ENCODE data around the gene TTC7B.
A peak's percentile ranks its signal among the peaks of the same experiment; 100 is the strongest.
"Not testable (repeated sequence)": the region's sequence is repeated elsewhere in the genome, so short reads cannot be mapped to it uniquely, and the experiment has no call there.

Gene TTC7B

DNA sequence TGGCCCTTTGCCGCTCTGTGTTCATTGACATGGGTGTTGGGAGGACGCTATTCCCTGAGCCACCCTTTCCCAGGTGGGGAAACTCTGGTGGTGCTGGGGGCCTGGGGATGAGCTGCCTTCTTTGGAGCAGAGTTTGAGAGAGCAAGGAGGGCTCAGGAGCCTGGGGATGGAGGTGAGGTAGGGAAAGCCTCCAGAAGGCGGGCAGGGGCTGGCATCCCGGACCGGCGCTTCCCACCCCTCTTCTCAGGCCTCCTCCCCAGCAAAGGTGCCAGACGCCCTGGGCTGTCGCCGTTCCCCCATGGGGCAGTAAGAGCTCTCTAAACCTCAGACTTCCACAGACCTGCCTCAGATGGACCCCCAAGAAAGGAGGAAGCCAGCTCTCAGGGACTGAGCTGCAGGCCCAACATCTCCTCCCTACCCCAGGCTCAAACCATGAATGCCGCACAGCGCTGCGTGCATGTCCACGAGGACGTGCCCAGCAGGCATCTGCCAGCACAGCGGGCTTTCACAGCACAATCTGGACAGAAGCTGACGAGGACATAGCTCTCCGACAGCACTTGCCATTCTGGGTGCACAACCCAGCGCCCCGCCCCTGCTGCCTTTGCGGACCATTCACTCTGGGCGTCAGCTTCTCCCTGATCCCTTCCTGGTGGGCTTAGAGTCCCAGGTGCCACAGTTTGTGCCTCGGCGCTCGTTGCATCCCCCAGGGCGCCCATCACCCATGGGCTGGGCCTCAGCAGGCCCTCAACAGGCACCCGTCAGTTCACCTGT lies 14.9 kb upstream of the TTC7B start:
- no peak for DNase-seq

DNA sequence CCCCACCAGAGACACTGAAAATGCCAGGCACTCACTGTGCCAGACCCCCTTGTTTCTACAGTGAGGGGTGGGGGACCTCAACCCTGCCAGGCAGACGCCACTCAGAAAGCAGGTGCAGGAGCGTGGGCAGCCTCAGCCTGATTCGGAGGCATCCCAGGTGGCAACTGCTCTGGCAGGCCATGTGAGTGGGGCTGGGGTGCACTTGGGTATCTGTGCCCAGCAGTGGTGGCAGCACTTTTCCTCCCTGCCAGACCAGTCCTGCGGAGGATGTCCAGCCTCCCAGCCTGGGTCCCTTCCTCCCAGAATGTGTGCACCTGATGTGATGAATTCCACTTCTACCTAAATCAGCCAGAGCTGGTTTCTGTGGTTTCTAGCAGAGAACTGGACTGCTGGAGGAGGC lies 13.4 kb upstream of the TTC7B start:
- no peak for DNase-seq

DNA sequence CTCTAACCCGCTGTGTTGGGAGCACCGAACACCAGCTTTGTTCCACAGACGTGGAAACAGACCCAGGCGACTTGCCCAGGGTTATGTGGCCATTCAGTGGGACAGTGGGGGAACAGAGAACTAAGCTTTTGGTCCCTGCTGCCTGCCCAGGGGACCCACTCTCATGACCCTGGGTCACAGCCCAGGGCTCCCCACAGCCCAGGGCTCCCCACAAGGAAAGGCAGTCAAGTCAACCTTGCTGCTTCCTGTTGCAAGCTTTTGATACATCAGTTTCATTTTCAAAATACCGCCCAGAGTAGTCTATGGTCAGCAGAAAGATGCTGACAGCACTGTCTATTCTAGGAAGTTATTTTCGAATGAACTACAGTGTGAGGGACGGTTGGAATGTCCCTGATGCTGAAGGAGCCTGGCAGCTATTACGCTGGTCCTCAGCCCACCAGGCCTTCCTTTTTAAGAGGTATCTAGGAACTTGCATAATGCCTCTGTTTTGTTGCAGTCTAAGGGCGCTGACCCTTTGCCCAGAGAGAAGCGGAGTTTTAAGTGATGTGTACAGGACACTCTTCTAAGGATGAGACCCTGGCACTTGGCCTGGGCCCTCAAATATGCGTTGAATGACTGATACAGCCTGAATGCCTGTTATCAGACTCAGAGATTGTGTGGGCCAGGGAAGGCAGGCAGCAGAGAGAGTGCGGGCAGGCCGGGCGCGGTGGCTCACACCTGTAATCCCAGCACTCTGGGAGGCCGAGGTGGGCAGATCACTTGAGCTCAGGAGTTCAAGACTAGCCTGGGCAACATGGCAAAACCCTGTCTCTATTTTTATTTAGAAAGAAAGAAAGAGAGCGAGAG lies 12.6 kb upstream of the TTC7B start:
- DNase-seq: no peak

DNA sequence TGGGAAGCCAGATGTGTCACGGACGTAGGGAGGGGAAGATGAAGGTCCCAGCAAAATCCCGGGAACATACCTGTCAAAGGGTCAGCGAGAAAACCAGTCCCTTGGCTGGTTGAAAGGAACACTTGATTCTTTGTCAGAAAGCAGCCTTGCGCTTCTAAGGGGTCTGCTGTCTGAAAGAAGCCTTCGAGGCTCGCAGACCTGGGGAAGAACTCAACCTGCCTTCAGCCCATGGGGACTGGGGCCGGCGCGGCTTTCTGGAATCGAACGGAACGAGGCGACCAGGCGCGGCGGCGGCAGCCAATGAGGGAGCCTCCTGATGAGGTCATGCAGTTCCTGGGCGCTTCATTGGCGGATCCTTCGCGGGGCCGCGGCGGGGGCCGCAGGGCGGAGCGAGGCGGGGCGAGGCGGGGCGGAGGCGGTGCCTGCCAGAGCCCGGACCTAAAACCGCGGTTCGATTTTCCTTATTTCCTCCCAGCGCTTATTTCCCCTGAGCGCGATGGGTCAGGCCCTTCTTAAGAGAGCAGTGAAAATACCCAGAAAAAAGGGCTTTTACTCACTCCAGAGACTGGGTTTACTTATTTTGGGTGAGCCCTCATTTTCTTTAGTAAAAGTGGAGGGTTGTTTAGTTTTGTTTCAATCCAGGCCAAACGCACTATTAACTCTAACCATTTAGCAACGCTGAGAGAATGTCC lies 11.8 kb upstream of the TTC7B start:
- peak; percentile 89 for DNase-seq

DNA sequence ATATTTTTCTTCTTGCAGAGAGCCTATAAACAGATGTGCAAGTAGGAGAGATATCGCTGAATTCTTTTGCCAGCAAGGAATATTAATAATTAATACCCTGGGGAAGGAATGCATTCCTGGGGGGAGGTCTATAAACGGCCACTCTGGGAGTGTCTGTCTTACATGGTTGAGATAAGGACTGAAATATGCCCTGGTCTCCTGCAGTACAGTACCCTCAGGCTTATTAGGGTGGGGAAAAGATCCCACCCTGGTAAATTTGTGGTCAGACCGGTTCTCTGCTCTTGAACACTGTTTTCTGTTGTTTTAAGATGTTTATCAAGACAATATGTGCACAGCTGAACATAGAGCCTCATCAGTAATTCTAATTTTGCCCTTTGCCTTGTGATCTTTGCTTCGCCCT lies 7.3 kb upstream of the TTC7B start:
- DNase-seq: not testable (repeated sequence)

DNA sequence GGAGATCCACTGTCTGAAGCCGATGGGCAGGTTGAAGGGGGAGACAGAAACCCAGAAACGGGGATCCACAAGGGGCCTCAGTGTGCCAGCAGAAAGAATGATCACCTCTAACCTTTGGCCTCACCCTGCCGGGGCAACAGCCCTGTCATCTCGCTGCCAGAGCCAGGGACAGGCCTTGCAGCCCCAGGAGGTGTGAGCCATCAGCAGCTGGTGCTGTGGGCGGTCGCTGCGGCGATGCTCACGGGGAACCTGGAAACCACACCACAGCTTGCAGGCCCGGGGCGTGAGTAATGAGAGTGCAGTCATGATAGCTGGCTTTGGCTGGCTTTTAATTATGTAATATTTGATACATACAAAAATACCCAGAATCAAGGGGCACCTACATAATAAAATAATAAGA lies 4.7 kb upstream of the TTC7B start:
- DNase-seq: peak; percentile 81

DNA sequence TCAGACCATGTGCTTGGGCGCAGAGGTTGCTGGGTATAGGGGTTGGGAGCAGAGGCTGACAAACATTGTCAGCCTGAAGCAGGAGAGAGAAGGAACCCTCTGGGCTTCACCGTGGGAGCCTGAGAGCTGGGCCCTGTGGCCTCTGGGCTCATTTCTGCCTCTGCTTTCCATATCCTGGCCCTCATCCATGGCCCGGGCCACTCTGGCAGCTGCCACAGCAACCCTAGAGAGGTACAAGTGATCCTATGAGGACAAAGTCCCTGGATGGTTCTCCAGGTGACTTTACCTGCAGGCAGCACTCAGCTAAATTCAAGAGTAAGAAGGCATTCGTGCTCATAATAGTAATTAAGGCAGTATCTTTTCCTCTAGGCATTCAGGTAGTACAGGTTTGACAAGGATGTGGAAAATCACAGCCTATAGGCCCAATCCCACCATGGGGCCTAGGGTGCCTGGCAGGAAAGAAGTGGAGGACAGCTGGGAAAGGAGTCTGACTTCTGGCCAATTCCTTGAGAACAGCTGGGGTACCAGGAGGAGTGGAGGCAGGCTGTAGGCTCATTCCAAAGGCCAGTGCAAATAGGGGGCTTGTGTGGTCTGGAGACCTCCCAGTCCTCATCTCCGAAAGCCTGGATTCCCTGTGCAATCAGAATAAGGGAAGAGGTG lies 3.6 kb upstream of the TTC7B start:
- no peak for DNase-seq

DNA sequence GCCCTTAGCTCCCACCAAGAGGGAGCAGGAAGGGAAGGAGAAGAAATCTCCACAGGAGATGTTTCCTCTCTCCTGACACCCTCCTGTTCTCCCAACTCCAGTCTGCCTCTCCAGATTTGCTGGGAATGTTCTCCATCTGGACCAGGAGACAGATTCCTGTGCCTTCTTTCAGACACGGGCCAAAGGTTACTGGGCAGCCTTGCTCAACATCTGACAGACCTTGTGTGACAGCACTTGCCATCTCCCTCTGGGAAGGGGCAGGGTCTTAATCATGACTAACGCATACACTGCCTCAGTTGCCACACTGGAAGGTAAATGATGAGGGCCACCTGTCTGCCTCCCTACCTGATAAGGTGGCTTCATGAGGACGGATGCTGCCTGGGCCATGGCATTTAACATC lies 2.5 kb upstream of the TTC7B start:
- no peak for DNase-seq

DNA sequence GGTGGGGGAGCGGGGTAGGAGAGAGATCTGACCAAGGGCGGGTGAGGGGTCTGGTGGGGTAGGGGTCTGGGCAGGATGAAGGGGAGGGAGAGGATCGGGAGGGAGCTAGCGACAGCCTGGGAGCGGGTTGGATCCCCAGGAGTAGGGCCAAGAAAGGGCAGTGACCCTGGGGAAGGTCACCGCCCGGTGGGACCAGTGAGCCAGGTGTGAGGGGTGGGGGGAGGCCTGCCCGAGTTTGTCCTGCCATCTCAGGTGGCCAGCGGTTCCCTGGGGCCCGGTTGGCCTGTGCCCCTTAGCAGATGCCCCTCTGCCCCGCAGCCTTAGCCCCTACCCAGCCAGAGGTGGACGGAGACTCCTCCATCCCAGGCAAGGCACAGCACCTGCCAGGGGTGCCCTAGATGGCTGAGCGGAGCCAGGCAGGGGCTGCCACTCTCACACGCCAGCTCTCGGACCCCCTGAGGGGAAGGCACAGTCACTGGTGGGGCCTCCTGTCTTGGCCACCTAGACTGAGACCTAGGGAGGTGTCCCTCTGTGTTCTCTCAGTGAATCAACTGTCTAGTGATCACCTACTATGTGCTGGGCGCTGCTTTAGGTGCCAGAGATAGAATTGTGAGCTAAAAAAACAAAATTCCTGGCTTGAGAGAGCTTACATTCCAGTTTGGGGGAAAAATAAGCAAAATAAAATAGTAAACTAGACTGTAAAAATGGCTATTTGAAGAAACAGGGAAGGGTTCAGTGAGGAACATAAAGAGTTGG lies 629 bp upstream of the TTC7B start:
- DNase-seq: no peak

DNA sequence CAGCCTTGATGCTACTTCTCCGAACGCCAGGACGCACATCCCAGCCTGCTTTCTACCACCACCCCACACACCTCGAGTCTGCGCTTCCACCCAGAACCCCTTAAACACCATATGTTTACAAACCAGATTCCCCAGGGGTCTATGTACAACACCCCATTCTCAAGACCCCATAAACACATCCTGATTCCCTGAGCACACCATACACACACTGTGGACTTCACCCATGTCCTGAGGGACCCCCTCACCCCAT lies 733 bp downstream of the TTC7B start:
- DNase-seq: no peak

DNA sequence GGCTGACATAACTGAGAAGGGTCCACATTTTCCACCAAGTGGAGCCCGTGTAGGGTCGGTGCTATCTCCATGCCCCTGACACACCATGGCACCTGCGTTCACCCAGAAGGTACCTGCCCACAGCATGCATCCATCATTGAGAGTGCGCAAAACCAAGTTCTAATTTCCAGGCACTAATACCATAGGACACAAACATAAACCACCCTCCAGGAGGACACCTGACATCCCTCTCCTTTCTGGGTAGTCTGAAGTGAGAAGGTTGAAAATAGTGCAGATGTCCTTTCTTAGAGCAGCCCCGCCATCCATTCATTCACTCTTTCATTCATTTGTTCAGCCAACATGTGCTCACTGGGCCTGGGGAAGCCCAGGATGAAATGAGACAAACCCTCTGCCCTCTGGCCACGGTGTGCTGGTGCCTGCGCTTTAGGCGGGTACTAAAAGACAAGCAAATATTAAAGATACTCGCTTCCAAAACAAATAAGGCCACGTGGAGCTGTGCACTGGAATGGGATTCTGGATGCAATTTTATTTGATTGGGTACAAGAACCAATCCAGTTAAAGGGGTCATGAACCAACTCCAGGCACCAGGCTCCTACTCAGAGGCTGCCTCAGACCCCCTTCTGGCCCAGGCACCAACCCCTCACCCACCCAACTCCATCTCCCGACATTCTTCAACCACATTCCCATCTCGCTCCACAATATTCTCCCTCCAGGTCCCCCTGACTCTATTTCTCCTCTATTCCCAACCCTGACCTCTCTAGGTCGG lies 1.2 kb downstream of the TTC7B start:
- DNase-seq: no peak

DNA sequence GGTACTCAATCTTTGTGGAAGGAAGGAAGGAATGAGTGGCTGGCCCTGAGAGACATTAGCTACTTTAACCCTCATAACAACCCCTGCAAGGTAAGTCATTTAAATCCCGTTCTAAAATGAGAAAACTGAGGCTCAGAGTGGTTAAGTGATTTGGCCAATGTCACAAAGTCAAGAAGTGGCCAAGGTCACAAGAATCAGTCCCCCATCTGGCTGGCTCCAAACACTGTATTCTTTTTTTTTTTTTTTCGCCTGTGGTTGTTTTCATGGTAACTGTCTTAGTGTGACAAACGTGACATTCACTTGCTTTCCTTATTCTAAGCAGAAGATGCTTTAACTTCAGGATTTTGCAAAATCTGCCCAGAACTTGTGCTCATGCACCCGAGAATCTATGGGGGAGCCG lies 2.8 kb downstream of the TTC7B start:
- DNase-seq: no peak

DNA sequence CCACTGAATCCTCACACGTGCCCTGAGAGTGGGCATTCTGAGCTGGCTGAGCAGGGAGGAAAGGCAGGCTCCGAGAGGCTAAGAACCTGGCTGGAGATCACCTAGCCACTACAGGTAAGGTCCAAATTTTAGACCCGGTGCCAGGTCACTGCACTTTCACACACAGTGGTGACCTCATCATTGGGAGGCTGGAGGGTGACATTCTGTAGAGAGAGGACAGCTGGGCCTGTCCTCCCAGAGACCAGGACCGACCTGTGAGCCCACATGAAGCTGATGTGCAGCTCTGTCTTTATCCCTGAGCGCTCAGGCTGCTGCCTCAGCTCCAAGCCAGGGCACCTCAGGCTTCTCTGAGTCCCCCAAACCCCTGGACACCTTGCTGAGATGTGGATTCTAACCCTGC lies 4.1 kb downstream of the TTC7B start:
- no peak for DNase-seq

DNA sequence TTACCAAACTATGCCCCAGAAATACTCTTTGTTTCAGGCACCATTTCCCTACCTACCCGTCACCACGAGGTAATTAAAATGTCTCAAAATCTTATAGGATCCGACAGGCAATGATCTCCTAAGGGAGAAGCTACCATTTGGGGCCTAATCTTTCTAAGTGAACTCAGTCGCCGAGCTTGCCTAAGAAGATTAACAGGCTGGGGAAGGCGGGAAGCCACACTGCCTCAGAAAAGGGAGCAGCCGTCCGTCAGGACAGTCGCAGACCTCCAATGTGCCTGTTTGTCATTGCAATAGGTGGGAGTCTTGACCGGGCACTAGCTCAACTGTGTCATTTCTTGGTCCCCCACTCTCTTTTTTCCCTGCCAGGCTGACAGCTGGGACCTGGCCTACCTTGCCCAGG lies 4.6 kb downstream of the TTC7B start:
- DNase-seq: no peak

DNA sequence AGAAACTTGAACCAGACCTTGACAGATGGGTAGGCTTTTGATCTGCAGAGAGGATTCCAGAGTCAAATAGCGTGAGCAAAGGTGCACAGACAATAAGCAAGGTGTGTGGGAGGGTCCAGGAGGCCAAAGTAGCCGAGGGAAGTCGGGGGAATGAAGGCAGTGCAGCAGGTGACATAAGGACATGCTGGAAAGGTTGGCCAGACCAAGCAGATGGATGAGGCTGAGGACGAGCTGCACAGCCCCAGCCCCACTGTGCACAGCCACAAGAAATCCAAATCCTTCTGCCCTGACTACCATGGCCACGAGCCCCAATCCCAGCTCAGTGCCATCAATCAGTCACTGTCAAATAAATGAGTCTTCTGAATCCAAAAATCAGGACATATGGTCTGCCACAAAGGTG lies 5.4 kb downstream of the TTC7B start:
- no peak for DNase-seq

DNA sequence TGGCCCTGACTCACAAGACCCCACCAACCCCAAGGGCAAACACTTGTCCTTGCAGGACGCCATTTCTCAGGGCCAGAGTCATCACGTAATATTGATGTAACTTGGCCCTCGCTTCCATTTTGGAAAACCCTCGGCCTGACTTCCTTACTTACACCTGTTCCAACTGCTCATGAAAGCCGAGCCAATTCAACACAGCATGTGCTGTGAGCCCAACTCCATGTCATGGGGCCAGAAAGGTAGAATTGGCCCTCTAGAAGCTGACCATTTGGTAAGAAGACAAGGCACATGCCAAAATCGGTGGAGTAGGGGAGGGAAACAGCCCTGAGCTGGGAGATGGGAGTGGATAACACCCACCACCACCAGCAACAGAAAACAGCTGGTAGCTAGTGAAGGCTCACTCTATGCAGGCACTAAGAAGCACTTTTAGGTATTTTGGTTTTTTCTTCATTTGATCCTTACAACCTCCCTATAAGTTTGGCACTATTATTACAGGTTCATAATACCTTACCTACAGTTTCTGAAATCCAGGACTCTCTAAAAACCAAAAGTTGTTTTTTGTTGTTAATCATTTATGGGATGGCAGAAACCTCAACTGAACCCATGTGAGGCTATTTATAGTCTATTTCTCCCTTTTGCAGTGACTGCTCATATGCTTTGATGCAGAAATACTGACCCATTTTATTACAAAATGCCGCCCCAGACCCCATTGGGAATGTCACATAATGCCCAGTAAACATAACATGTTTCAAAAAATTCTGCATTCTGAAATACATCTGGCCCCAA lies 6.5 kb downstream of the TTC7B start:
- DNase-seq: no peak

DNA sequence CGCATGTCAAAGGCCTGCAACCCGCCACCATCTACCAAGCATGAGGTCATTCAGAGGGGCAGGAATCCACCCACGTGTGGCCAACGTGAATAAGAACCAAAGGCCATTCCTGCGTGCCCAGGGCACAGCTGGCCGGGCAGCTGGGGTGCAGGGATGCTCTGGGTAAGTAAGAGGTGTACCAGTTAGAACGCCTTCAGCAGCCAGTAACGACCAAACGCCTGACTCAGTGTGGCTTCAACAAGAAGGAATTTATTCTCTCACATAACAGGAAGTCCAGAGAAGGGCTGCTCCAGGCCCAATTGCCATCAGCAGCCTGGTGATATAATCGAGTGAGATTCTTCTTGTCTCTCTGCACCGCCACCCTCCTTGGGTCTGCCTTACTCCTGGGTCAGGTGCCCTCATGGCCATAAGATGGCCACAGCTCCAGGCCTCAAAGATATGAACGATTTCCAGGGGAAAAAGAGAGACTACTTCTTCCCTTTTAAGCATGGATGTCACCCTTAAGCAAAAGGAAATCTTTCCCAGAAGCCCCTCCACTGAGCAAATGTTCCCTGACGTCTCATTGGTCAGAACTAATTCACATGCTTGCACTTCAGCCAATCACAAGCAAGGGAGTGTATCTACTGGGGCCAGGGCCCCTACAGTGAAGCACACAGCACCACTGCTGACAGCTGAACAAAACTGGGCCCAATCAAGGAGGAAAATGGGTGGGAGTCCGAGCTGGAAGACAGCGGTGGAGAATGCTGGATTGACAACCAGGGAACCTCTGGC lies 7.3 kb downstream of the TTC7B start:
- no peak for DNase-seq

DNA sequence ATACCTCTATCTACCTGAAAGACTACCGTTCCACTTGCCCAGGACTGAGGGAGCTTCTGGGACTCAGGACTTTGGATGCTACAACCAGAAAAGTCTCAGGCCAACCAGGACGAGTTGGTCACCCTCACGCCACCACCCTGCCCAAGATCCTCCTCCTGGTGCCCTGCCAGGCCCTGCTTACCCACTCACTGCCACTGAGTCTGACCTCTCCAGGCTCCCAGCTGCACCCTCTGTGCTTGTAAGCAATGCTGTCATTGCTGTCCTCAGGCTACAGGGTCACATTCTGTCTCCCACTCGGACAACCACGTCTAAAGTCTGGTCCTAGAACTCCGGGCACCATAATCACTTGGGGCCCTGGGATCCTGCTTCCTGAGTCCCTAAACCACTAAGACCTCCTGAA lies 9.2 kb downstream of the TTC7B start:
- no peak for DNase-seq

DNA sequence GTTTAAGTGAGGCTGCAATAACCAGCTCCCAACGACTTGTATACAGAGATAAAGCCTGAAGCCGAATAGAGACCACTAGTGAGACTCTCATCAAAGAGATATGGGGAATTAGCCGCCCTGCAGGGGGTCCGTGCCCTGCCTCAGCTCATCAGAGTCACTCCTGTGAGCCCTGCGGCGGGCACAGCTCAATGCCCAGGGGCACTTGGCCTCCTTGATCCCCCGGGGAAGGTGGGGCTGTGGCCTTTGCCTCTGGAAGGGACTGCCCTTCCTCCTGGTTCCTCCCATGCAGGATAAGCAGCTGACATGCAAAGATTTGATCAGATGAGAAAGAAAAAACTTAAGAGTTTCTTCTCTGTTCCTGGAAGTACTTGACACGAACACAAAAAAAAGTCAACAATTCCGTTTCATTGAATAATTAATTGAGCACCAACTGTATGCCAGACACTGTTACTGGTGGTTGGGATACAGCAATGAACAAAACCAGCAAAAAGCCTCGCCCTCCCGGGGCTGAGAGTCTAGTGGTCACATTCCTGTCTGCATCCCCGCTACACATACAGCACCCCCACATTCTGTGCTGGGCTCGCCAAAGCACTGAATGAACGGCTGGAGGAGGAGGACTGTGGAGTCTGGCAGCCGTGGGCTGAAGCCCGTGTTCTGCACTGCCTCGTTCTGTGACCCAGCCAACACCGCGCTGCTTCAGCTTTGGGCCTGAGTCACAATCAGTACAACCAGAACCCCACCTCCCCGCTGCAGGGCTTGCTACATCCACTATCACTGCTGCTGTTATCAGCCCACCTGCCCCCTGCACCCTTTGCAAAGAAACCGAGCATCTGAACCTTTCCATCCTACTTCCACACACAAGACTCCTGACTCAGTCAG lies 10.3 kb downstream of the TTC7B start:
- DNase-seq: no peak

DNA sequence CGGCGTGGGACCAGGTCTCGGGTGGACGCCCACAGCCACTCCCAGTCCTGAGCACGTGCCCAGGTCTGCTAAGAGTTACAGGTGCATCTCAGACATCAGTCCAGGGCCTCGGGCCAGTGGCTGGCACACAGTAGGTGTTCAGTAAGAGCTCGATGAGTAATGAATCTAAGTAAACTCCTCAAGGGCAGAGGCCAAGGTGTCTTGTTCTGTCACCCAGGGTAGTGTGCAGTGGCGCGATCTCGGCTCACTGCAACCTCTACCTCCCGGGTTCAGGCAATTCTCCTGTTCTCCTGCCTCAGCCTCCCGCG lies 11.2 kb downstream of the TTC7B start:
- no peak for DNase-seq

Data from activated naive CD4-positive, alpha-beta T cell treated with anti-CD3 and anti-CD28 coated beads, Interleukin-2, amount 50 U/mL, for 16 hours (primary cell).